ENCODE data around the gene SHROOM2.
A peak's percentile ranks its signal among the peaks of the same experiment; 100 is the strongest.

Gene SHROOM2

DNA sequence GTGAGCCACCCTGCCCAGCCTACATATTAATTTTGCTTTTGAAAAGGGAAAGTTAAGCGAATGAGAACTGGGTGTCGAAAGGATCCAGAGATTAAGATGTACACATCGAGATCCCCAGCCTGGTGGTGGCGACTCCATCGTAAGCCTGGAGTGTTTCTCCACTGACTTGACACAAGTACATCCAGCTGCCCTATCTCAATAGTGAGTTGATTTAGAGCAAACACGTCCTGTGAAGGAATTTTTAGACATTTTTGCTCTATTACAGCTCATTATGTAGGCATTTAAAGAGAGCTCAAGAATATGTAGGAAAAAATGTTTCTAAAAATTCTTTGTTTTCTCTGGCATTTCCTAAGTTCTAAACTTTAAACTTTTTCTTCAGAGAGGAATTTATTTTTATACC lies 169.3 kb downstream of the SHROOM2 start:
- Histone ChIP-seq H3K4me2 (ENCODE audit: low read length, poor library complexity, severe bottlenecking) (no peak overlapping the region), H4K91ac (ENCODE audit: low read length) (no peak overlapping the region), H2BK5ac (ENCODE audit: low read depth, low read length, poor library complexity, severe bottlenecking) (no peak overlapping the region), H3K27me3 (ENCODE audit: control insufficient read depth in 1 of 2, insufficient read depth in 1 of 2, low read length in 2 of 2) (peaks cover 0 to 3% of the 10 kb centered on the region in 2 experiments), H4K8ac (ENCODE audit: low read length) (no peak overlapping the region), H3K79me1 (replicated peaks; ENCODE audit: low read length, poor library complexity, severe bottlenecking) (no peaks in the 10 kb centered on the region), H2AFZ (ENCODE audit: low read depth, low read length) (no peak overlapping the region), H3K4me1 (ENCODE audit: control insufficient read depth, insufficient read depth, low read depth, low read length) (no peaks in the 10 kb centered on the region), H3K4me3 (ENCODE audit: insufficient read depth in 1 of 2, low read depth in 1 of 2, low read length in 2 of 2) (no peak overlapping the region), H3K9ac (ENCODE audit: low read length) (no peak overlapping the region), H2BK120ac (ENCODE audit: low read depth, low read length) (no peak overlapping the region), H2BK12ac (ENCODE audit: low read length in 2 of 2) (no peak overlapping the region), H3K4ac (ENCODE audit: low read depth in 1 of 2, low read length in 2 of 2) (no peak overlapping the region), H3K23ac (ENCODE audit: low read length in 2 of 2) (no peak overlapping the region), H2BK15ac (ENCODE audit: low read depth, poor library complexity, severe bottlenecking) (no peak overlapping the region), H3K36me3 (ENCODE audit: control insufficient read depth in 1 of 2, insufficient read depth in 2 of 2, low read depth in 1 of 2, low read length in 2 of 2) (peaks cover 0 to 3% of the 10 kb centered on the region in 2 experiments), H3K18ac (ENCODE audit: low read depth in 1 of 2, low read length in 2 of 2) (no peak overlapping the region), H3K9me3 (ENCODE audit: control insufficient read depth, low read length) (peaks cover 3% of the 10 kb centered on the region), H3K27ac (ENCODE audit: low read length, poor library complexity, severe bottlenecking) (no peak overlapping the region), H2AK5ac (ENCODE audit: low read length, severe bottlenecking) (no peak overlapping the region), H3K14ac (ENCODE audit: low read length in 2 of 2) (no peak overlapping the region)
- DNase-seq = peak; percentile 54
- 57% methylated on average over 3 of the region's 6 CpGs for WGBS

DNA sequence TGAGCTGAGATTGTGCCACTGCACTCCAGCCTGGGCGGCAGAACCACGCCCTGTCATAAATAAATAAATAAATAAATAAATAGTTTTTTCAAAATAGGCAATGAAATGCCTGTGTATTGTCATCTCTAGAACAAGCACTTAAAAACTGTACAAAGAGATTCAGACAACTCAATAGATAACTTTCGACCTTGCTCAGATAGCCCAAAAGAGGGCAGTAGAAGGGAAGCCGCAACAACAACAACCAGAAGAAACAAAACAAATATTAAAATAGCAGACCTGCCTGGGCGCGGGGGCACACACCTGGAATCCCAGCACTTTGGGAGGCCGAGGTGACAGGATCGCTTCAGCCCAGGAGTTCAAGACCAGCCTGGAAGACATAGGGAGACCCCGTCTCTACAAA lies 171.5 kb downstream of the SHROOM2 start:
- Histone ChIP-seq H2AK5ac (ENCODE audit: low read length, severe bottlenecking) (no peak overlapping the region), H3K23ac (ENCODE audit: low read length in 2 of 2) (no peak overlapping the region), H3K9me3 (ENCODE audit: control insufficient read depth, low read length) (no peaks in the 10 kb centered on the region), H3K9ac (ENCODE audit: low read length) (no peak overlapping the region), H2AFZ (ENCODE audit: low read depth, low read length) (no peak overlapping the region), H3K4me1 (ENCODE audit: control insufficient read depth, insufficient read depth, low read depth, low read length) (no peaks in the 10 kb centered on the region), H3K18ac (ENCODE audit: low read depth in 1 of 2, low read length in 2 of 2) (no peak overlapping the region), H2BK5ac (ENCODE audit: low read depth, low read length, poor library complexity, severe bottlenecking) (no peak overlapping the region), H3K14ac (ENCODE audit: low read length in 2 of 2) (no peak overlapping the region), H3K4ac (ENCODE audit: low read depth in 1 of 2, low read length in 2 of 2) (no peak overlapping the region), H4K8ac (ENCODE audit: low read length) (no peak overlapping the region), H2BK15ac (ENCODE audit: low read depth, poor library complexity, severe bottlenecking) (no peak overlapping the region), H3K27me3 (ENCODE audit: control insufficient read depth in 1 of 2, insufficient read depth in 1 of 2, low read length in 2 of 2) (peaks cover 0 to 3% of the 10 kb centered on the region in 2 experiments), H3K27ac (ENCODE audit: low read length, poor library complexity, severe bottlenecking) (no peak overlapping the region), H3K36me3 (ENCODE audit: control insufficient read depth in 1 of 2, insufficient read depth in 2 of 2, low read depth in 1 of 2, low read length in 2 of 2) (peaks cover 0 to 3% of the 10 kb centered on the region in 2 experiments), H3K79me1 (replicated peaks; ENCODE audit: low read length, poor library complexity, severe bottlenecking) (no peaks in the 10 kb centered on the region), H2BK12ac (ENCODE audit: low read length in 2 of 2) (no peak overlapping the region), H2BK120ac (ENCODE audit: low read depth, low read length) (no peak overlapping the region), H3K4me3 (ENCODE audit: insufficient read depth in 1 of 2, low read depth in 1 of 2, low read length in 2 of 2) (no peak overlapping the region), H3K4me2 (ENCODE audit: low read length, poor library complexity, severe bottlenecking) (no peak overlapping the region), H4K91ac (ENCODE audit: low read length) (no peak overlapping the region)
- 93% methylated on average over 6 of the region's 9 CpGs for WGBS
- no peak for DNase-seq

GRCh38 chrX:9958183-9958582 lies 172.0 kb downstream of the SHROOM2 start:
- no peak overlapping the region for H2BK5ac ChIP-seq (ENCODE audit: low read depth, low read length, poor library complexity, severe bottlenecking)
- H3K27me3 ChIP-seq (ENCODE audit: control insufficient read depth in 1 of 2, insufficient read depth in 1 of 2, low read length in 2 of 2) = peaks cover 0 to 3% of the 10 kb centered on the region in 2 experiments
- no peak overlapping the region for H2AFZ ChIP-seq (ENCODE audit: low read depth, low read length)
- no CpG with 5 or more reads among the region's 5 CpGs for WGBS
- no peak overlapping the region for H3K4me2 ChIP-seq (ENCODE audit: low read length, poor library complexity, severe bottlenecking)
- H2AK5ac ChIP-seq (ENCODE audit: low read length, severe bottlenecking) = no peak overlapping the region
- no peak overlapping the region for H3K4me3 ChIP-seq (ENCODE audit: insufficient read depth in 1 of 2, low read depth in 1 of 2, low read length in 2 of 2)
- no peak overlapping the region for H2BK12ac ChIP-seq (ENCODE audit: low read length in 2 of 2)
- H3K23ac ChIP-seq (ENCODE audit: low read length in 2 of 2) = no peak overlapping the region
- no peak overlapping the region for H2BK15ac ChIP-seq (ENCODE audit: low read depth, poor library complexity, severe bottlenecking)
- no peaks in the 10 kb centered on the region for H3K4me1 ChIP-seq (ENCODE audit: control insufficient read depth, insufficient read depth, low read depth, low read length)
- H4K8ac ChIP-seq (ENCODE audit: low read length) = no peak overlapping the region
- H3K14ac ChIP-seq (ENCODE audit: low read length in 2 of 2) = no peak overlapping the region
- no peaks in the 10 kb centered on the region for H3K36me3 ChIP-seq (ENCODE audit: control insufficient read depth in 1 of 2, insufficient read depth in 2 of 2, low read depth in 1 of 2, low read length in 2 of 2)
- no peak overlapping the region for H3K9ac ChIP-seq (ENCODE audit: low read length)
- no peak overlapping the region for H2BK120ac ChIP-seq (ENCODE audit: low read depth, low read length)
- H4K91ac ChIP-seq (ENCODE audit: low read length) = no peak overlapping the region
- no peak for DNase-seq
- no peaks in the 10 kb centered on the region for H3K9me3 ChIP-seq (ENCODE audit: control insufficient read depth, low read length)
- no peak overlapping the region for H3K18ac ChIP-seq (ENCODE audit: low read depth in 1 of 2, low read length in 2 of 2)
- no peak overlapping the region for H3K27ac ChIP-seq (ENCODE audit: low read length, poor library complexity, severe bottlenecking)
- no peak overlapping the region for H3K4ac ChIP-seq (ENCODE audit: low read depth in 1 of 2, low read length in 2 of 2)
- H3K79me1 ChIP-seq (replicated peaks; ENCODE audit: low read length, poor library complexity, severe bottlenecking) = no peaks in the 10 kb centered on the region

DNA sequence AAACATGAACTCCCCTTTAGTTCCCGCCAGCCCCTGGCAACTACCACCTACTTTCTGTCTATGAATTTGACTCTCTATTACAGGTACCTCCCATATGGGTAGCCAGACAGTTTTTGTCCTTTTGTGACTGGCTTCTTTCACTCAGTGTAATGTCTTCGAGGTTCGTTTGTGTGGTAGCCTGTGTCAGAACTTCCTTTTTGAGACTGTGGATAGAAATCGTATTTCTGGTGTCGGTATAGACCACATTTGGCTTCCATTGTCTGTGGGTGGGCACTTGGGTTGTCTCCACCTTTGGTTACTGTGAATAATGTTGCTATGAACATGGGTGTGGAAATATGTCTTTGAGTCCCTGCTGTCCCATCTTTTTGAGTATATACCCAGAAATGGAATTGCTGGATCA lies 175.5 kb downstream of the SHROOM2 start:
- Histone ChIP-seq H3K27me3 (ENCODE audit: control insufficient read depth in 1 of 2, insufficient read depth in 1 of 2, low read length in 2 of 2) (peaks cover 0 to 3% of the 10 kb centered on the region in 2 experiments), H3K4me3 (ENCODE audit: insufficient read depth in 1 of 2, low read depth in 1 of 2, low read length in 2 of 2) (no peak overlapping the region), H3K23ac (ENCODE audit: low read length in 2 of 2) (no peak overlapping the region), H3K9me3 (ENCODE audit: control insufficient read depth, low read length) (no peaks in the 10 kb centered on the region), H3K36me3 (ENCODE audit: control insufficient read depth in 1 of 2, insufficient read depth in 2 of 2, low read depth in 1 of 2, low read length in 2 of 2) (no peaks in the 10 kb centered on the region), H3K27ac (ENCODE audit: low read length, poor library complexity, severe bottlenecking) (no peak overlapping the region), H2BK5ac (ENCODE audit: low read depth, low read length, poor library complexity, severe bottlenecking) (no peak overlapping the region), H2AFZ (ENCODE audit: low read depth, low read length) (no peak overlapping the region), H4K91ac (ENCODE audit: low read length) (no peak overlapping the region), H3K9ac (ENCODE audit: low read length) (no peak overlapping the region), H2BK120ac (ENCODE audit: low read depth, low read length) (no peak overlapping the region), H2BK15ac (ENCODE audit: low read depth, poor library complexity, severe bottlenecking) (no peak overlapping the region), H3K14ac (ENCODE audit: low read length in 2 of 2) (no peak overlapping the region), H3K4me1 (ENCODE audit: control insufficient read depth, insufficient read depth, low read depth, low read length) (no peaks in the 10 kb centered on the region), H2BK12ac (ENCODE audit: low read length in 2 of 2) (no peak overlapping the region), H3K18ac (ENCODE audit: low read depth in 1 of 2, low read length in 2 of 2) (no peak overlapping the region), H3K79me1 (replicated peaks; ENCODE audit: low read length, poor library complexity, severe bottlenecking) (no peaks in the 10 kb centered on the region), H3K4me2 (ENCODE audit: low read length, poor library complexity, severe bottlenecking) (no peak overlapping the region), H4K8ac (ENCODE audit: low read length) (no peak overlapping the region), H3K4ac (ENCODE audit: low read depth in 1 of 2, low read length in 2 of 2) (no peak overlapping the region), H2AK5ac (ENCODE audit: low read length, severe bottlenecking) (no peak overlapping the region)
- no peak for DNase-seq
- WGBS = 93% methylated on average over 5 of the region's 5 CpGs

Data from mesenchymal stem cell (in vitro differentiated cells and primary cell).